Adrenal gland (tissue), 12 donors: ENCODE measurements around the gene KCNG4. TPM values are rescaled to one million over a fixed set of nuclear protein-coding genes. Genes with fewer than 3 reads are reported as not detected.

Experiments
- DNase-seq, 7 donors: peaks; one replicate each; pipeline ENCODE4 v3.0.0-alpha.2; 2019 to 2020
- H3K27ac ChIP-seq, 5 donors: fragments of 200-600 bp; sonication (generic) in 4 of 5; 1 replicate in 3 of 5; 2 replicates in 2 of 5; pipeline versions ENCODE4 v1.5.1 to v1.8.0; 2016 to 2020; ENCODE audit warnings: mild to moderate bottlenecking in 1 of 5
- H3K27me3 ChIP-seq: fragments of 200-600 bp; 2 replicates; pipeline ENCODE4 v1.8.0; 2021
- H3K36me3 ChIP-seq, 2 donors: fragments of 200-600 bp; replicated peaks in 1 of 2; 1 replicate in 1 of 2; 2 replicates in 1 of 2; pipeline versions ENCODE4 v1.5.1 to v1.8.0; 2018 to 2022
- H3K4me1 ChIP-seq, 2 donors: fragments of 200-600 bp; replicated peaks in 1 of 2; 1 replicate in 1 of 2; 2 replicates in 1 of 2; pipeline versions ENCODE4 v1.5.1 to v1.8.0; 2018 to 2021
- H3K4me3 ChIP-seq, 4 donors: fragments of 200-600 bp; sonication (generic) in 3 of 4; one replicate each; pipeline ENCODE4 v1.5.1; 2016 to 2018
- H3K9me3 ChIP-seq, 3 donors: fragments of 200-600 bp; sonication (generic) in 1 of 3; replicated peaks in 1 of 3; 1 replicate in 2 of 3; 2 replicates in 1 of 3; pipeline versions ENCODE4 v1.5.1 to v1.8.0; 2016 to 2021
- POLR2A ChIP-seq, 2 donors: fragments of 450-650 bp; IDR thresholded peaks; one replicate each; pipeline ENCODE4 v1.6.1; 2017; ENCODE audit warnings: antibody characterized with exemption in 2 of 2, mild to moderate bottlenecking in 2 of 2, moderate library complexity in 1 of 2
- WGBS, 4 donors: extraction: QIAGEN DNeasy Blood & Tissue Kit in 2 of 4; methylation state at CpG; one replicate each; pipeline versions ENCODE4 v1.1.5 to v1.1.7; 2013 to 2017; 5-methylcytosine and 5-hydroxymethylcytosine counted together
- intact Hi-C, 2 donors: fragments of 100-400 bp; cut with DNase I; formaldehyde crosslinking; loops; one replicate each; pipeline versions ENCODE4 v1.14.1 to v1.15.0; 2022 to 2023
- polyA plus RNA-seq, 3 donors: library from polyadenylated mRNA; stranded (reverse); fragments of 200-250 nt in 2 of 3; fragments of 350-450 nt in 1 of 3; fragmentation: Illumina TruSeq in 1 of 3; extraction: RNeasy Lipid Tissue Mini Kit (QIAGEN cat#74804) in 1 of 3; gene quantifications; one replicate each; pipeline ENCODE4 v1.2.3, GENCODE V29; 2013 to 2014
- total RNA-seq, 9 donors: library from RNA; depleted of rRNA in 4 of 9; stranded (reverse); fragments of >200 nt in 4 of 9; fragments of 120-200 nt in 1 of 9; fragmentation: NEBNext Ultra II Directional in 1 of 9; extraction: Animal tissue kit (Norgen Biotek cat#: 25700) in 1 of 9; gene quantifications; one replicate each; pipeline versions ENCODE4 v1.1.0 to v1.2.4, GENCODE V29; 2013 to 2023
- TF ChIP-seq, protein P1 (sequence below), 6 experiments: fragments of 450-650 bp in 4 of 6; fragments of 200-600 bp in 2 of 6; sonication (generic) in 1 of 6; IDR thresholded peaks; 1 replicate in 5 of 6; 2 replicates in 1 of 6; pipeline versions ENCODE4 v1.5.1 to v1.8.0; 2016 to 2021; ENCODE audit warnings: antibody characterized with exemption in 6 of 6, mild to moderate bottlenecking in 2 of 6, moderate library complexity in 1 of 6
- donor health status: healthy with polysubstance abuse.
- donor health status: Bipolar disorder and iron deficiency.
- donor health status: DM: yes; HTN: yes; CAD: no.
- donor health status: DM: no; HTN: no; CAD: no.
- donor health status: DM: no; HTN: no; CAD: no.
- donor health status: DM: yes; HTN: yes; CAD: no.

The KCNG4 gene
- total and polyA plus RNA-seq, 12 donors: under 0.01 to 1.3 (median 0.36) TPM; not detected in 4

DNA sequence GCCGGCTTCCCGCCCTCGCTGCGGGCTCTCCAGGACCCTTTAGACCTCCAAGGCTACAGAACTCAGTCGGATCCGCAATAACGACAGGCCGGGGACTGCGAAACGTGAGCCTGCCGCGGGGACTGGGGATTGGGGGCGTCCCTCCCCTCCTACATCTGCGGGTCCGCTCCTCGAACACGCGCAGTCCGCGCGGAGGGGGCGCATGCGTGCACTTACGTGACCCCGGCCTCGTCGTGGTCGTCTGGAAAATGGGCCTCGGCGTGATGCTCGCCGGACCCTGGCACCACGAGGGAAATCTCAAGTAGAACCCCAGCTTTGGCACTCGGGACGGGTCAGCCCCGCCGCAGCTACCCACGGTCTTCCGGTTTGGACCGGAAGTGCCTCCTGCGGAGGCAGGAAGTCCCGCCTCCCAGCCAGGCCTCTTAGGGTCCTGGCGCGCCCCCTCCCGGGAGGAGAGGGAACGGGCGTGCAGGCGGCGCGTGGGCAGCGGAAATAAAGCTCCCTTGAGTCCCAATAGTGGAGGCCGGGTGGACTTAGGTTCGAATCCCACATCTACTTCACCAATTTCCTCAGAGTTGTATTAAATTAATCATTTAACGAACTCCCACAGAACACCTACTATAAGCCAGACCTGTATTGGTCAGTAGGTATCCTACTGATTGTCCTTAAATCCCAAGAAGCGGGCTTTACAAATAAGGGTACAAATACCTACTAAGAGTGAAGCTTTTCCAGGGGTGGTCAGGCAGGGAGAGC, 53.0 kb downstream of the KCNG4 start, which contains the start of gene TAF1C:
TAF1C (minus strand) TSS at position 373 of the 753 bp plus-strand sequence. CDS start 2,069 bp downstream, outside the sequence.
- Histone ChIP-seq H3K36me3 (peaks cover 0 to 15% of the 10 kb centered on the region in 2 donors), H3K4me1 (peaks cover 8 to 16% of the 10 kb centered on the region in 2 donors), H3K27me3 (no peaks in the 10 kb centered on the region), H3K4me3 (peak within 1 kb of the TSS; percentile 24 to 89 (median 68)), H3K27ac (peak within 1 kb of the TSS in 4 of 5 donors; percentile 7 to 79 (median 50)), H3K9me3 (no peaks in the 10 kb centered on the region)
- DNase-seq: peak; percentile 87 to 98 (median 93)
- 2 to 11% (median 7%) methylated on average over 9 to 55 of the region's 55 CpGs for WGBS, 4 donors
- TF ChIP-seq, protein P1, sequence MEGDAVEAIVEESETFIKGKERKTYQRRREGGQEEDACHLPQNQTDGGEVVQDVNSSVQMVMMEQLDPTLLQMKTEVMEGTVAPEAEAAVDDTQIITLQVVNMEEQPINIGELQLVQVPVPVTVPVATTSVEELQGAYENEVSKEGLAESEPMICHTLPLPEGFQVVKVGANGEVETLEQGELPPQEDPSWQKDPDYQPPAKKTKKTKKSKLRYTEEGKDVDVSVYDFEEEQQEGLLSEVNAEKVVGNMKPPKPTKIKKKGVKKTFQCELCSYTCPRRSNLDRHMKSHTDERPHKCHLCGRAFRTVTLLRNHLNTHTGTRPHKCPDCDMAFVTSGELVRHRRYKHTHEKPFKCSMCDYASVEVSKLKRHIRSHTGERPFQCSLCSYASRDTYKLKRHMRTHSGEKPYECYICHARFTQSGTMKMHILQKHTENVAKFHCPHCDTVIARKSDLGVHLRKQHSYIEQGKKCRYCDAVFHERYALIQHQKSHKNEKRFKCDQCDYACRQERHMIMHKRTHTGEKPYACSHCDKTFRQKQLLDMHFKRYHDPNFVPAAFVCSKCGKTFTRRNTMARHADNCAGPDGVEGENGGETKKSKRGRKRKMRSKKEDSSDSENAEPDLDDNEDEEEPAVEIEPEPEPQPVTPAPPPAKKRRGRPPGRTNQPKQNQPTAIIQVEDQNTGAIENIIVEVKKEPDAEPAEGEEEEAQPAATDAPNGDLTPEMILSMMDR (IDR thresholded peaks at IDR 0.05): peak; percentile 80 to 96 (median 92)
- TF ChIP-seq POLR2A (IDR thresholded peaks at IDR 0.05): peak in 1 of 2 donors; percentile 28
- intact Hi-C loops: loop anchor here in 1 of 2 donors (10.0 kb wide), 2 partner anchors 102 to 222 kb away; partner anchors contain the start of gene NECAB2

DNA sequence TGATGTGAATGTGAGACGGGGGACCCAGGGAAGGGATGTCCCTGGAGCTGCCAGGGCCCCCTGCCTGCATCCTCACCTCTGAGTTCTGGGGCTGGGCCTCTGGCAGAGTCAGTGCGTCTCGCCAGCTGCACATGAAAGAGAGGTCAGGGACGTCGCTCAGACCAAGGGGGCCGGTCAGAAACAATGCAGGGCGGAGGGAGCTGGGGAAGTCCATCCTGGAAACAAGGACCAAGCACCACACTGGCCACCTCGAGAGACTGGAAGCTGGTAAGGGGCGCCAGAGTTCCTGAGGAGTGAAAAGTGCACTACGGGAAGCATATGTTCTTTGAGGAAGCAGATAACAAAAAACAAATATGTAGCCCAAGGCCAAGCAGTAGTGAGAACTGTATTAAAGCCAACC, 55.0 kb downstream of the KCNG4 start:
- WGBS, 4 donors: 46 to 67% (median 57%) methylated on average over 9 to 10 of the region's 10 CpGs
- Histone ChIP-seq H3K9me3 (no peaks in the 10 kb centered on the region), H3K36me3 (peaks cover 0 to 36% of the 10 kb centered on the region in 2 donors), H3K27me3 (no peaks in the 10 kb centered on the region), H3K27ac (peak overlapping the region in 1 of 5 donors; percentile 32), H3K4me1 (peaks cover 8 to 16% of the 10 kb centered on the region in 2 donors), H3K4me3 (no peak overlapping the region)
- intact Hi-C loops: loop anchor here (5.0 to 10.0 kb wide), 3 partner anchors 100 to 227 kb away; partner anchors contain the start of gene NECAB2 (in 1 of the 2)
- peak in 3 of 7 donors; percentile 50 to 71 (median 66) for DNase-seq
- TF ChIP-seq, protein P1 (IDR thresholded peaks at IDR 0.05): no peak
- no peak for TF ChIP-seq POLR2A (IDR thresholded peaks at IDR 0.05)

DNA sequence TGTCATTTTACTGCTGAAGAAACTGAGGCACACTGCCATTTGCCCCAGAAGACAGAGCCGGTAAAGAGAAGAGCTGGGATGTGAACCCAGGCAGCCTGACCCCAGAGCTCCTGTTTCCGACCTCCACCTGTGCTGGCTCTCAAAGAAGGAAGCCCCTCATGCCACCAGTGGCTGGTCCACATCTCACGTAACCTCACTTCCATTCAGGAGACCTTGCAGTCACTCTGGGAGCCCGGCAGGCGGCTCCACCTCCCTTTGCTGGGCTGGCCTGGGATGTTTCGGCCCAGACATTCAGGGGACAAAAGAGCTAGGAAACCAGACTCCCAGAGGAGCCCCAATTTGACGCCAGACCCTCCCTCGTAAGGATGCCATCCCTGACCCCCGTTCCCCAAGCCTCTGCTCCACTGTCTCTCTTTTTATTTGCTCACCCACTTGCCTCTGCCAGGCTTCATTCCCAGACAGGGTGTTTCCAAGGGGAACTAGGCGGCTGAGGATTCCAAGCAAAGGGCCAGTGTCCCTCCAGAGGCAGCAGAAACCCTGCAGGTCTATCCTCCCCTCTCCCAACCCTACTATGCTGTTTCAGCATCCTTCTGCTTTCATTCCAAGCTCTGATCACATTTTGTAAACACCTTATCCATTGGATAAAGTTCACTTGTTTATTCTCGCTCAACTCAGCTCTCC, 55.8 kb downstream of the KCNG4 start:
- Histone ChIP-seq H3K4me3 (no peak overlapping the region), H3K27me3 (no peaks in the 10 kb centered on the region), H3K27ac (peak overlapping the region in 2 of 5 donors; percentile 31 to 32), H3K4me1 (peaks cover 8 to 16% of the 10 kb centered on the region in 2 donors), H3K9me3 (no peaks in the 10 kb centered on the region), H3K36me3 (peaks cover 0 to 43% of the 10 kb centered on the region in 2 donors)
- DNase-seq: no peak
- intact Hi-C loops: loop anchor here (5.0 to 10.0 kb wide), 3 partner anchors 99 to 227 kb away; partner anchors contain the start of gene NECAB2 (in 1 of the 2)
- TF ChIP-seq, protein P1 (IDR thresholded peaks at IDR 0.05): peak in 4 of 6 experiments; percentile 10 to 22 (median 21)
- no peak for TF ChIP-seq POLR2A (IDR thresholded peaks at IDR 0.05)
- 76 to 84% (median 82%) methylated on average over 10 to 11 of the region's 11 CpGs for WGBS, 4 donors

DNA sequence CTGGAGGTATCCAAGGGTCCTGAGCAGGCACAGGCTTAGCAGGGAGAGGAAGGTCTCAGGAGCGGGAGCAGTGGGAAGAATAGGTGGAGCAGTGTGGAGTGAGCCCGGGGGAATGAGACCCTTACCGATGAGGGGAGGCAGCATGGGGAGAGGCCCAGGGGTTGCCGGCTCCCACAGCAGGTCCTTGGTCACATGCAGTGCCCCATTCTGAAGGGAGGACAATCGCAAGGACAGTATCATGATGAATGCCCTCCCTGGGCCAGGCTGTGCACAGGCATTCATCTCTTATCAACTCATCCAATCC, 56.3 kb downstream of the KCNG4 start:
- DNase-seq: no peak
- intact Hi-C loops: loop anchor here (5.0 to 10.0 kb wide), 3 partner anchors 99 to 226 kb away; partner anchors contain the start of gene NECAB2 (in 1 of the 2)
- TF ChIP-seq, protein P1 (IDR thresholded peaks at IDR 0.05): no peak
- TF ChIP-seq POLR2A (IDR thresholded peaks at IDR 0.05): no peak
- no peak overlapping the region for H3K4me3 ChIP-seq
- no peak overlapping the region for H3K27ac ChIP-seq
- WGBS, 4 donors: 70 to 85% (median 75%) methylated on average over 5 of the region's 5 CpGs
- H3K36me3 ChIP-seq: peaks cover 0 to 47% of the 10 kb centered on the region in 2 donors
- H3K9me3 ChIP-seq: no peaks in the 10 kb centered on the region
- H3K27me3 ChIP-seq: no peaks in the 10 kb centered on the region
- H3K4me1 ChIP-seq: peaks cover 8 to 16% of the 10 kb centered on the region in 2 donors
